ENCODE data around the gene MED25.
A peak's percentile ranks its signal among the peaks of the same experiment; 100 is the strongest.

The MED25 gene

GRCh38 chr19:49844138-49845095 lies 26.3 kb downstream of the MED25 start:
- no peak for DNase-seq (ENCODE audit: low spot score)

GRCh38 chr19:49845414-49845813 lies 27.3 kb downstream of the MED25 start:
- no peak for DNase-seq (ENCODE audit: low spot score)

GRCh38 chr19:49846408-49846807 lies 28.3 kb downstream of the MED25 start:
- DNase-seq (ENCODE audit: low spot score): no peak

- peak; percentile 59 for DNase-seq (ENCODE audit: low spot score)
Observed at GRCh38 chr19:49847731-49848696, 29.9 kb downstream of the MED25 start.

GRCh38 chr19:49848938-49849337 lies 30.8 kb downstream of the MED25 start:
- no peak for DNase-seq (ENCODE audit: low spot score)

- no peak for DNase-seq (ENCODE audit: low spot score)
Observed at GRCh38 chr19:49849433-49850220, 31.5 kb downstream of the MED25 start.

GRCh38 chr19:49850221-49850486 lies 32.1 kb downstream of the MED25 start:
- no peak for DNase-seq (ENCODE audit: low spot score)

- peak; percentile 98 for DNase-seq (ENCODE audit: low spot score)
Observed at GRCh38 chr19:49850487-49851342, 32.6 kb downstream of the MED25 start, which contains the start of gene PTOV1. Gene PTOV1 (plus strand): TSS chr19:49851159.

- no peak for DNase-seq (ENCODE audit: low spot score)
Observed at GRCh38 chr19:49851456-49852259, 33.6 kb downstream of the MED25 start.

GRCh38 chr19:49852631-49853126 lies 34.6 kb downstream of the MED25 start:
- no peak for DNase-seq (ENCODE audit: low spot score)

- no peak for DNase-seq (ENCODE audit: low spot score)
Observed at GRCh38 chr19:49853852-49854377, 35.8 kb downstream of the MED25 start.

GRCh38 chr19:49854378-49855263 lies 36.5 kb downstream of the MED25 start:
- DNase-seq (ENCODE audit: low spot score): no peak

GRCh38 chr19:49855277-49855675 lies 37.2 kb downstream of the MED25 start:
- no peak for DNase-seq (ENCODE audit: low spot score)

- no peak for DNase-seq (ENCODE audit: low spot score)
Observed at GRCh38 chr19:49855676-49856573, 37.8 kb downstream of the MED25 start.

- DNase-seq (ENCODE audit: low spot score): no peak
Observed at GRCh38 chr19:49856574-49857021, 38.5 kb downstream of the MED25 start.

GRCh38 chr19:49857061-49857837 lies 39.2 kb downstream of the MED25 start:
- no peak for DNase-seq (ENCODE audit: low spot score)

- DNase-seq (ENCODE audit: low spot score): no peak
Observed at GRCh38 chr19:49857838-49858087, 39.7 kb downstream of the MED25 start.

Data from AG08395 (cell line).